OCI-LY1 (cell line): ENCODE data around the gene NOTCH1.

Experiments used
- CTCF ChIP-seq: fragments of 200-600 bp; sonication (generic), shearing (Covaris generic); IDR thresholded peaks from 2 replicates; pipeline ENCODE4 v1.5.1; 2017; ENCODE audit warnings: mild to moderate bottlenecking, antibody characterized with exemption, low read length, moderate library complexity, mixed read lengths
- EZH2 ChIP-seq: fragments of 200-600 bp; sonication (generic), shearing (Covaris generic); IDR thresholded peaks from 2 replicates; pipeline ENCODE4 v1.8.0; 2017; ENCODE audit warnings: borderline replicate concordance, mixed run types, mild to moderate bottlenecking, antibody characterized with exemption, low read length, moderate library complexity, mixed read lengths

GRCh38 chr9:136570916-136571315, 25.1 kb upstream of the NOTCH1 start:
- TF ChIP-seq CTCF (no peak), EZH2 (no peak)
